SU-DHL-6 (cell line): Measurements from ENCODE around the gene MBOAT7.

Experiments used
- H2AFZ ChIP-seq: fragments of 200-600 bp; sonication (generic); 2 replicates; pipeline ENCODE4 v1.6.1; 2014; ENCODE audit warnings: low read depth, mild to moderate bottlenecking, moderate library complexity, mixed read lengths, antibody characterized with exemption, low read length; ENCODE audit not compliant: severe bottlenecking
- H3F3A ChIP-seq: fragments of 200-600 bp; shearing (Covaris generic); 2 replicates; pipeline ENCODE4 v1.6.0; 2016; ENCODE audit warnings: antibody characterized with exemption, mild to moderate bottlenecking; ENCODE audit not compliant: insufficient read depth
- H3K27ac ChIP-seq: fragments of 200-600 bp; sonication (generic); 2 replicates; pipeline ENCODE4 v1.5.1; 2016; ENCODE audit warnings: low read depth, mild to moderate bottlenecking, low read length, moderate library complexity, mixed read lengths
- H3K27me3 ChIP-seq: fragments of 200-600 bp; sonication (generic), shearing (Covaris generic); 2 replicates; pipeline ENCODE4 v1.6.0; 2014; ENCODE audit warnings: mild to moderate bottlenecking, low read length
- H3K36me3 ChIP-seq: fragments of 200-600 bp; sonication (generic); 2 replicates; pipeline ENCODE4 v1.6.1; 2014; ENCODE audit warnings: mild to moderate bottlenecking, low read length, mixed read lengths
- H3K4me2 ChIP-seq: fragments of 300-600, 200-600 bp; shearing (Covaris generic), sonication (generic); 2 replicates; pipeline ENCODE4 v1.6.0; 2014; ENCODE audit warnings: low read length, low read depth, mild to moderate bottlenecking; ENCODE audit not compliant: poor library complexity, severe bottlenecking
- H3K4me3 ChIP-seq: fragments of 200-600 bp; sonication (generic); 2 replicates; pipeline ENCODE4 v1.5.1; 2014; ENCODE audit warnings: antibody characterized with exemption, low read length, mild to moderate bottlenecking, mixed read lengths; ENCODE audit not compliant: insufficient read depth, poor library complexity, severe bottlenecking
- H3K79me2 ChIP-seq: fragments of 200-600 bp; sonication (generic); 2 replicates; pipeline ENCODE4 v1.6.1; 2014; ENCODE audit warnings: mild to moderate bottlenecking, low read length, moderate library complexity; ENCODE audit not compliant: insufficient read depth
- H3K9ac ChIP-seq: fragments of 200-600 bp; sonication (generic); 2 replicates; pipeline ENCODE4 v1.7.0; 2014; ENCODE audit warnings: mild to moderate bottlenecking, low read length
- H3K9me2 ChIP-seq: fragments of 200-600 bp; sonication (generic); replicated peaks from 2 replicates; pipeline ENCODE4 v1.6.1; 2014; ENCODE audit warnings: low read length; ENCODE audit not compliant: insufficient read depth
- H3K9me3 ChIP-seq: fragments of 200-600 bp; sonication (generic); 2 replicates; pipeline ENCODE4 v1.6.1; 2014; ENCODE audit warnings: low read length, mixed read lengths; ENCODE audit not compliant: insufficient read depth
- H4K20me1 ChIP-seq: fragments of 200-600 bp; sonication (generic); 2 replicates; pipeline ENCODE4 v1.6.1; 2014; ENCODE audit warnings: low read depth, mild to moderate bottlenecking, antibody characterized with exemption, low read length, moderate library complexity, mixed read lengths
- CTCF ChIP-seq: fragments of 200-600 bp; sonication (generic); IDR thresholded peaks from one replicate; pipeline ENCODE4 v1.5.1; 2017; ENCODE audit warnings: antibody characterized with exemption, mild to moderate bottlenecking, low read length, moderate library complexity; ENCODE audit not compliant: insufficient read depth, poor library complexity, severe bottlenecking
- EZH2phosphoT487 ChIP-seq: fragments of 200-600 bp; sonication (generic), shearing (Covaris generic); conservative IDR thresholded peaks from 2 replicates; pipeline ENCODE4 v1.6.1; 2018; ENCODE audit warnings: mild to moderate bottlenecking, antibody characterized with exemption, low read length, moderate library complexity, mixed read lengths

MBOAT7 gene

GRCh38 chr19:54206030-54206830 lies 16.9 kb upstream of the MBOAT7 start:
- Histone ChIP-seq H3K27me3 (no peaks in the 10 kb centered on the region), H3K27ac (no peak overlapping the region), H3K36me3 (peaks cover 40% of the 10 kb centered on the region), H3K4me2 (no peak overlapping the region), H3K9me3 (no peaks in the 10 kb centered on the region), H3K9me2 (no peaks in the 10 kb centered on the region), H3K79me2 (peaks cover 55% of the 10 kb centered on the region), H3K4me3 (no peak overlapping the region), H4K20me1 (peaks cover 53% of the 10 kb centered on the region), H3K9ac (no peak overlapping the region), H2AFZ (no peak overlapping the region), H3F3A (peaks cover 77% of the 10 kb centered on the region)
- no peak for TF ChIP-seq EZH2phosphoT487
- no peak for TF ChIP-seq CTCF

- Histone ChIP-seq H3K27ac (no peak overlapping the region), H3K27me3 (no peaks in the 10 kb centered on the region), H3K79me2 (peaks cover 61% of the 10 kb centered on the region), H3K9me2 (no peaks in the 10 kb centered on the region), H3K9me3 (no peaks in the 10 kb centered on the region), H2AFZ (no peak overlapping the region), H3K36me3 (peaks cover 41% of the 10 kb centered on the region), H3K4me3 (peak overlapping the region; percentile 9), H4K20me1 (peaks cover 53% of the 10 kb centered on the region), H3K4me2 (peak overlapping the region; percentile 79), H3F3A (peaks cover 70% of the 10 kb centered on the region), H3K9ac (no peak overlapping the region)
- TF ChIP-seq CTCF (no peak), EZH2phosphoT487 (no peak)
These were observed 15.5 kb upstream of the MBOAT7 start for GRCh38 chr19:54204767-54205468.

- peaks cover 53% of the 10 kb centered on the region for H3F3A ChIP-seq
- TF ChIP-seq CTCF, result no peak
- no peak for TF ChIP-seq EZH2phosphoT487
- H3K36me3 ChIP-seq, result peaks cover 41% of the 10 kb centered on the region
- no peak overlapping the region for H2AFZ ChIP-seq
- H3K9me3 ChIP-seq, result no peaks in the 10 kb centered on the region
- H3K9ac ChIP-seq, result peak overlapping the region; percentile 94
- no peaks in the 10 kb centered on the region for H3K9me2 ChIP-seq
- no peaks in the 10 kb centered on the region for H3K27me3 ChIP-seq
- H3K79me2 ChIP-seq, result peaks cover 63% of the 10 kb centered on the region
- H3K27ac ChIP-seq, result peak overlapping the region; percentile 85; the same call in 1 of the 2 replicates
- H4K20me1 ChIP-seq, result peaks cover 49% of the 10 kb centered on the region
- H3K4me3 ChIP-seq, result peak overlapping the region; percentile 88
- peak overlapping the region; percentile 79 for H3K4me2 ChIP-seq
These were observed 13.8 kb upstream of the MBOAT7 start for GRCh38 chr19:54203151-54203611.
